Right ventricle myocardium inferior (tissue), 1 donor: ENCODE results near the gene COX20. TPM values are rescaled to one million over a fixed set of nuclear protein-coding genes. Genes with fewer than 3 reads are reported as not detected.
"Not testable (repeated sequence)": the region's sequence is repeated elsewhere in the genome, so short reads cannot be mapped to it uniquely, and the experiment has no call there.

ENCODE experiments used
- ATAC-seq: fragments of 200-7000 bp; cut with Tn5 transposase; one replicate; pipeline ENCODE4 v1.9.1; 2020; ENCODE audit warnings: mild to moderate bottlenecking, moderate library complexity
- DNase-seq: peaks from one replicate; pipeline ENCODE4 v3.0.0; 2021; ENCODE audit errors: missing footprints
- intact Hi-C: fragments of 100-400 bp; cut with DNase I; formaldehyde crosslinking; loops from one replicate; pipeline ENCODE4 v1.11.0; 2022
- long read RNA-seq: library from polyadenylated mRNA; unstranded; transcript quantifications from one replicate; pipeline ENCODE4 v2.0.0, GENCODE V29; 2021
- total RNA-seq: library from RNA; stranded (reverse); fragmentation: NEBNext Ultra II Directional; extraction: Animal tissue kit (Norgen Biotek cat#: 25700); gene quantifications from one replicate; pipeline ENCODE4 v1.2.1, GENCODE V29; 2021
- donor health status: DM: no; HTN: yes; CAD: no; lungs with severe emphysema.

The COX20 gene, protein sequence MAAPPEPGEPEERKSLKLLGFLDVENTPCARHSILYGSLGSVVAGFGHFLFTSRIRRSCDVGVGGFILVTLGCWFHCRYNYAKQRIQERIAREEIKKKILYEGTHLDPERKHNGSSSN
- total RNA-seq = 58.4 TPM
- long read RNA-seq, transcript COX20-202 (3 exons, 1,005 nt) = minor isoform, 28 of 73 reads
- long read RNA-seq, transcript COX20-203 (4 exons, 2,631 nt) = major isoform, 35 of 73 reads
- long read RNA-seq, partial matches to known transcripts = 1 of 73 reads
- long read RNA-seq, other reads (novel, unspliced or antisense) = 7 of 73 reads

- peak; percentile 92 for ATAC-seq
- intact Hi-C loops = loop anchor here (1.0 kb wide), 2 partner anchors 135 to 207 kb away; no protein-coding TSS in a partner anchor
- DNase-seq = peak; percentile 96
These were observed at the start of gene COX20 for GRCh38 chr1:244835276-244836134. COX20 (plus strand) TSS chr1:244835658; CDS start chr1:244835715, 57 bp downstream.

DNA sequence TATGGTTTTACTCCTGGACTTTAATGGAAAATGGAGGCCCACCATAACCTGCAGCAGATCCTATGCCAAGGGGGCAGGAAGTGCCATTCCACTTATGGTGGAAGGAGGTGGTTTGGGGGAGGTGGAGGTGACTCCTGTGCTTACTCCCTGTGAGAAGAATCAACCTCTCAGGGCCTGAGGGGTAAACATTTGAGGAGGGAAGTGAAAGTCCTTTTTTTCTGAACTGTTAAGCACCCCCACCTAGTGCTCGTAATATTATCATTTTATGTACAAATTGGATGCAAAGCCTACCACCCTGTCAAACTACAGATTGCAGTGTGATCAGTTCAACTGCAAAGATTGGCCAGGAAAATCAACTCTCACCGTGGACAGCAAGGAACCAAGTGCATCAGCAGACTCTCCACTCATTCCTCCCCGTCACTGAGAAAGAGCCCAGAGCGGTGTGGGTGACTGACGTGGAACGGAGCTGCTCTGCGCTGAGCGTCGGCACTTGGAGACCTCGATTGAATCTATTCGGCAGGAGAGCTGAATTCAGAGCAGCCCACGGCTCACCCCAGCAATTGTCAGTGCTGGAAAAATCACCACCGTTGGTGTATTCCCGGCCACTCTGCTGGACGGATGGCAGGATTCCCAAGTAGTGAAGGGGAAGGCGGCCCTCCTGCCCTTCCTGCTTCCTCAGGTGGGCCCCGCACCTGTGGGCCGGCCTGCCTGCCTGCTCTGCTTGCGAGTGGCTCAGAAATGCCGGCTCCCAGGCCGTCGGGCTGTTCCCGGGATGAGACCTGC lies 46.8 kb upstream of the COX20 start:
- intact Hi-C loops = no loop called here
- DNase-seq (no peak), ATAC-seq (no peak)

DNA sequence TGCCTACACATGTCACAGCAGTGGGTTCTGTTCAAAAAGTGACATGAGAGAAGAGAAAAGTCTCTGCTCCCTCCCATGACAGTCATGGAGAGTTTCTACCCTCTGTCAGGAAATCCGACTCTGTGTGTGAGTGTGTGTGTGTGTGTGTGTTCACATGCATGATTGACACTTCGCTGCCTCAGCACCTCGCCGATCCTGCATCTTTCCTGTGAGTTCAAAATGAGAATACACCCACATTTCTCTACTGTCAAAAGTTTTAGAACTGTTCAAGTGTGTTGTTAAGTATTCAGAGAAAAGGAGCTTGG lies 46.2 kb upstream of the COX20 start:
- DNase-seq (no peak), ATAC-seq (no peak)
- intact Hi-C loops = no loop called here

DNA sequence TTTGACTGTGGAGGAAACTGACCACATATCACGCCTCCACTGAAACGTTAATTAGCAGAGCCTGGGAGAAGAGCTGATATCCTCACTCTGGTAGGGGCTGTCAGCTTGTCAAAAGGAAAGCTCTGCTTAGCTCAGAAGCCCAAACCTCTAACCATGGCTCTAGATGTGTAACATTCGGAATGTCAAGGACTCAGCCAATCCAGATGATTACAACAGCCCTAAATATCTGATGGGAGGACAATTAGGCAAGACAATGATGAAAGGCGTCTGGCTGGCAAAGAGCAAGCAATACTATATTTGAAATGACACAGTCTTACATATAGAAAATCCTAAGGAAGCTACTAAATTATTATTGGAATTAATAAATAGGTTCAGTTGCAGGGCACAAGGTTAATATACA lies 45.7 kb upstream of the COX20 start:
- intact Hi-C loops = no loop called here
- no peak for DNase-seq
- no peak for ATAC-seq

DNA sequence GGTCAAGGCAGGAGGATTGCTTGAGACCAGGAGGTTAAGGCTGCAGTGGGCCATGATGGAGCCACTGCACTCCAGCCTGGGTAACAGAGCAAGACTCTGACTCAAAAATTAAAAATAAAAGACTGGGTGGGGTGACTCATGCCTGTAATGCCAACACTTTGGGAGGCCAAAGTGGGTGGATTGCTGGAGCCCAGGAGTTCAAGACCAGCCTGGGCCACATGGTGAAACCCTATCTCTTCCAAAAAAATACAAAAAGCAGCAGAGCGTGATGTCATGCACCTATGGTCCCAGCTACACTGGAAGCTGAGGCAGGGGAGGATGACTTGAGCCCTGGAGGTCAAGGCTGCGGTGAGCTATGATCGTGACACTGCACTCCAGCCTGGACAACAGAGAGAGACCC lies 44.4 kb upstream of the COX20 start:
- intact Hi-C loops = no loop called here
- ATAC-seq (no peak), DNase-seq (no peak)

DNA sequence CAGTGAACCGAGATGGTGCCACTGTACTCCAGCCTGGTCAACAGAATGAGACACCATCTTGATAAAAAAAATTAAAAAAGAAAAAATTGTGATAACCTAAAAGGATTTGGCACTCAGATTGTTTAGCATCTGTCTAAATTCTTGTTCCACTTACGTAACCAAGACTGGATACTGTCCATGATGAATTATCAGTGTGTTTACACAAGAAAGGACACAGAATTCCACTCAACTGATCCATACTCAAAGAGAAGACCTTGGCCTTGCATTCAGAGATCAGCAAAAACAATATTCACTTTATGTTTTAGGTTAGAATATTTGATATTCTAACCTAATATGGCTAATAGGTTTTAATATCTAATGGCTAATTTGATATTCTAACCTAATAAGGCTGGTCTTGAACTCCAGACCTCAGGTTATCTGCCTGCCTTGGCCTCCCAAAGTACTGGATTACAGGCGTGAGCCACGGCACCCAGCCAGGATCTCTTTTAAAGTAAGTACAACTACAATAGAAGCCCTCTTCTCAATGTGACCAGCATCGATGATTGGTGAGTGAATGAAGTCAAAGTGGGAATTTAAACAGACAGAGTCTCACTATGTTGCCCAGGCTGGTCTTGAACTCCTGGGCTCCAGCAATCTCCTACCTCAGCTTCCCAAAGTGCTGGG lies 43.1 kb upstream of the COX20 start:
- intact Hi-C loops = no loop called here
- no peak for ATAC-seq
- no peak for DNase-seq

DNA sequence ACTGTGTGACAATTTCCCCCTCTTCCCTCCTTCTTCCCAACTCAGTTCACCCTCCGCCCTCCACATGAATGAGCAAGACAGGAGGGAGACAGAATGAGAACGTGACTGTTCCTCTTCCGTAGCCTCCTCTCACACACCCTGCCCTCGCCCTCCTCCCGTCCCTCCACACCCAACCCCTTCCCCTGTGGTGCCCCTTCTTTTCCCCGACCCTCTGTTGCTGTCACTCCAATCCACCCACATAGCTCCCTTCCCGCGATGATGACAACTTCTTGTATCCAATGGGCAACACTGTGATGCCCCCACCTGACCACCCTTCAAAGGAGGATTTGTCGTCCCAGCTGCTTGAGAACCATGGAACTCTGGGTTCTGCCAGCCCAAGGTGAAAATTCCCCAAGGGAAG lies 41.4 kb upstream of the COX20 start:
- no peak for DNase-seq
- intact Hi-C loops = no loop called here
- ATAC-seq = no peak

DNA sequence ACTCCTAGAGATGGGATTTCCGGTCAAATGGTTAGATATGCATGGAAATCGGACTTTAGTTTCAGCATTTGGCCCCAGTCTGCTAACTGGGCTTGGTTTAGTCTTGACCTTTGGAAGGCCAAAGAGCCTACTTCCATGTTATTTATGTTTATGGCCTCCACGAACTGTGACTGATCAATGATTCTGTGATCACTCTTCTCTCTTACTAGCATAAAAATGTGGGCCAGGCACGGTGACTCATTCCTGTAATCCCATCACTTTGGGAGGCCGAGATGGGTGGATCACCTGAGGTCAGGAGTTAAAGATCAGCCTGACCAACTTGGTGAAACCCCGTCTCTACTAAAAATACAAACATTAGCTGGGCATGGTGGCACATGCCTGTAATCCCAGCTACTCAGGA lies 40.9 kb upstream of the COX20 start:
- DNase-seq, ATAC-seq, intact Hi-C loops: not testable (repeated sequence)

DNA sequence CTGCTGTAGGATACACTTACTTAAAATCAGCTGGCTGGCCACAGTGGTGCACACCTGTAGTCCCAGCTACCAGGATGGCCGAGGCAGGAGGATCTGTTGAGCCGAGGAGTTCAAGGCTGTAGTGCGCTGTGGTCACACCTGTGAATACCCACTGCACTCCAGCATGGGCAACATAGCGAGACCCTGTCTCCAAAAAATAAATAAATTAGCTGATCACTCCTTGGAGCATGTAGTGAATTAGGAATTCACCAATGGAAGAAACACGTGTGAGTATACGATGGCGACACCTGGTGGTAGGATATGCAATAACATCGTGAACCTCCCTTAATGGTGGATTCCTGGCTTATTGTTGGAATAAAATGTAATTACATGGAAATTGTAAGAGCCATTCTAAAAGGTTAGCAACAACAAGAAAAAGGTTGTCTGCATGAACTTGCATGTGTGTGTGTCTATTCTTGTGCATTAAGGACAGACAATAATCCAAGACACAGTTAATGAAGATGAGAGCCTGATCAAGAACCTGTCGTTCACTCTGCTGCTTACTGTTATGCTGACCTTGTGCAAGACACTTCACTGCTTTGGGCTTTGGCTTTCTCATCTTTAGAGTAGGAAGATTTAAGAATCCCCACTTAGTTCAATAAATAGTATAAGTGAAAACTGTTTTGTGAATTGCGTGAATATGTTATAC lies 38.6 kb upstream of the COX20 start:
- no peak for DNase-seq
- no peak for ATAC-seq
- intact Hi-C loops = loop anchor here (1.0 to 5.0 kb wide), 2 partner anchors 145 to 194 kb away; partner anchors contain the start of gene DESI2

DNA sequence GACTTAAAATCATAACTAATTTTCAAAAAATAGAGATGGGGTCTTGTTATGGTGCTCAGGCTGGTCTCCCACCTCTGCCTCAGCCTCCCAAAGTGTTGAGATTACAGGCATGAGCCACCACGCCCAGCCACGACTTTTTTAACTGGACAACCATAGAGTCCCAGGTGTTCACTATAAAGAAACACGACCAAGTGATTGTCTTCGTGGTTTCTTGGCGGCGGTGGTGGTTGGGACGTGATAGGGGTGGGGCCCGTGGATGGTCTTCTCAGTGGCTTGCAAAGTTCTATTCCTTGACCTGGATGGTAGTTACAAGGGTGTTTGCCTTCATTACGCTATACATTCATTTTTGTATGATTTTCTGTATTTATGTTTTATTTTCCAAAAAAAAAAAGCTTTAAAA lies 34.6 kb upstream of the COX20 start:
- no peak for DNase-seq
- intact Hi-C loops = loop anchor here (2.0 kb wide), 1 partner anchor 242 kb away; no protein-coding TSS in a partner anchor

GRCh38 chr1:244801246-244801645 lies 34.2 kb upstream of the COX20 start:
- intact Hi-C loops = loop anchor here (2.0 kb wide), 1 partner anchor 242 kb away; no protein-coding TSS in a partner anchor
- ATAC-seq = peak; percentile 39
- DNase-seq = no peak

More for the DNA sequence above, 34.6 kb upstream of the COX20 start:
- no peak for ATAC-seq

GRCh38 chr1:244802041-244802440 lies 33.4 kb upstream of the COX20 start:
- DNase-seq = no peak
- no peak for ATAC-seq
- intact Hi-C loops = no loop called here

GRCh38 chr1:244802556-244803239 lies 32.8 kb upstream of the COX20 start:
- no peak for ATAC-seq
- DNase-seq = no peak
- intact Hi-C loops = no loop called here

GRCh38 chr1:244804841-244805240 lies 30.6 kb upstream of the COX20 start:
- no peak for DNase-seq
- intact Hi-C loops = no loop called here
- no peak for ATAC-seq

- ATAC-seq (no peak), DNase-seq (no peak)
- intact Hi-C loops = no loop called here
These were observed 28.3 kb upstream of the COX20 start for GRCh38 chr1:244807138-244807537.

DNA sequence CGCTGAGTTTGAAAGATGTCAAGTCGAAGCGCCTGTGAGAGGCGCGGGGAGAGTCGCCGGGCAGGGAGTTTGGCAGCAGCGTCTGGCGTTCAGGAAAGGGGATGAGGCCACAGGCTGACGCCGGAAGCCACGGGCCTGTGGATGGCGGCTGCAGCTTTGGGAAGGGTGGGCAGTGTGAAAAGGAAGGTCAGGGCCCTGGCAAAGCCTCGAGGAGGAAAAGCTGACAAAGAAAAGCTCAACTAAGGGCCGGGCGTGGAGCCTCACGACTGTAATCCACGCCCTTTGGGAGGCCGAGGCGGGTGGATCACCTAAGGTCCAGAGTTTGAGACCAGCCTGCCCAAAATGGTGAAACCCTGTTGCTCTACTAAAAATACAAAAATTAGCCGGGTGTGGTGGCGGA lies 25.2 kb upstream of the COX20 start:
- ATAC-seq = no peak
- no peak for DNase-seq
- intact Hi-C loops = no loop called here

GRCh38 chr1:244813327-244813726 lies 22.1 kb upstream of the COX20 start:
- intact Hi-C loops = no loop called here
- no peak for ATAC-seq
- no peak for DNase-seq

DNA sequence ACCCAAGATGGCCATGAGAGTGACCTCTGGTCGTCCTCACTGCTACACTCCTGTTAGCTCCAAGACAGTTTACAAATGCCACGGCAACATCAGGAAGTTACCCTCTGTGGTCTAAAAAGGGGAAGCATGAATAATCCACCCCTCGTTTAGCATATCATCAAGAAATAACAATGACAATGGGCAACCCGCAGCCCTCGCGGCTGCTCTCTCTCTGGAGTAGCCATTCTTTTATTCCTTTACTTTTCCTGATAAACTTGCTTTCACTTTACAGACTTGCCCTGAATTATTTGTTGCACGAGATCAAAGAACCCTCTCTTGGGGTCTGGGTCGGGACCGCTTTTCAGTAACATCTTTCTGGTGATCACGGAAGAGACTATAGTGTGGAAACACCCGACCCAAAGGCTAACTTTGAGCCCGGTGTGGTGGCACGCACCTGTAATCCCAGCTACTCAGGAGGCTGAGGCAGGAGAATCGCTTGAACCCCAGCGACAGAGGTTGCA lies 19.8 kb upstream of the COX20 start:
- ATAC-seq (no peak), DNase-seq (no peak)
- intact Hi-C loops = no loop called here
